Uterus (tissue), 4 donors: ENCODE results near the gene RSPO4. TPM values are rescaled to one million over a fixed set of nuclear protein-coding genes. Genes with fewer than 3 reads are reported as not detected.

Experiments used
- DNase-seq, 2 donors: peaks; one replicate each; pipeline ENCODE4 v3.0.0-alpha.2; 2019 to 2020
- H3K27ac ChIP-seq, 2 donors: fragments of 200-600 bp; sonication (generic); 1 replicate in 1 of 2; 2 replicates in 1 of 2; pipeline ENCODE4 v1.5.1; 2016 to 2018
- H3K27me3 ChIP-seq, 2 donors: fragments of 200-600 bp; sonication (generic); one replicate each; pipeline ENCODE4 v1.5.1; 2018 to 2019; ENCODE audit warnings: control low read depth in 1 of 2
- H3K36me3 ChIP-seq, 2 donors: fragments of 200-600 bp; sonication (generic); one replicate each; pipeline ENCODE4 v1.5.1; 2019; ENCODE audit warnings: control low read depth in 1 of 2
- H3K4me1 ChIP-seq, 2 donors: fragments of 200-600 bp; sonication (generic); one replicate each; pipeline ENCODE4 v1.5.1; 2018 to 2019; ENCODE audit warnings: control low read depth in 1 of 2
- H3K4me3 ChIP-seq, 2 donors: fragments of 200-600 bp; sonication (generic); 1 replicate in 1 of 2; 2 replicates in 1 of 2; pipeline ENCODE4 v1.5.1; 2018 to 2019; ENCODE audit warnings: mild to moderate bottlenecking in 1 of 2
- H3K9me3 ChIP-seq, 2 donors: fragments of 200-600 bp; sonication (generic); one replicate each; pipeline ENCODE4 v1.5.1; 2019; ENCODE audit warnings: control low read depth in 1 of 2
- POLR2A ChIP-seq, 2 donors: fragments of 450-650 bp; IDR thresholded peaks; one replicate each; pipeline ENCODE4 v1.6.1; 2016; ENCODE audit warnings: antibody characterized with exemption in 2 of 2, mild to moderate bottlenecking in 1 of 2, moderate library complexity in 1 of 2
- intact Hi-C: fragments of 100-400 bp; cut with DNase I; formaldehyde crosslinking; loops from one replicate; pipeline ENCODE4 v1.15.1; 2023; ENCODE audit warnings: low total_unique reads
- total RNA-seq, 4 donors: library from RNA; depleted of rRNA in 3 of 4; stranded (reverse); fragments of >200 nt in 3 of 4; gene quantifications; one replicate each; pipeline versions ENCODE4 v1.1.0 to v1.2.4, GENCODE V29; 2014 to 2023
- TF ChIP-seq, protein P1 (sequence below), 4 experiments: fragments of 200-600 bp in 2 of 4; fragments of 450-650 bp in 2 of 4; sonication (generic) in 2 of 4; IDR thresholded peaks; one replicate each; pipeline ENCODE4 v1.5.1; 2016 to 2019; ENCODE audit warnings: antibody characterized with exemption in 4 of 4, mild to moderate bottlenecking in 2 of 4, moderate library complexity in 1 of 4
- donor health status: DM: yes; HTN: yes; CAD: no.

The RSPO4 gene
- total RNA-seq, 4 donors from 2014 or later: 0.67 TPM; not detected in 3

- DNase-seq: no peak
Measured at GRCh38 chr20:910870-911770, 91.0 kb downstream of the RSPO4 start.

GRCh38 chr20:910132-910869 is 91.8 kb downstream of the RSPO4 start:
- TF ChIP-seq, protein P1, sequence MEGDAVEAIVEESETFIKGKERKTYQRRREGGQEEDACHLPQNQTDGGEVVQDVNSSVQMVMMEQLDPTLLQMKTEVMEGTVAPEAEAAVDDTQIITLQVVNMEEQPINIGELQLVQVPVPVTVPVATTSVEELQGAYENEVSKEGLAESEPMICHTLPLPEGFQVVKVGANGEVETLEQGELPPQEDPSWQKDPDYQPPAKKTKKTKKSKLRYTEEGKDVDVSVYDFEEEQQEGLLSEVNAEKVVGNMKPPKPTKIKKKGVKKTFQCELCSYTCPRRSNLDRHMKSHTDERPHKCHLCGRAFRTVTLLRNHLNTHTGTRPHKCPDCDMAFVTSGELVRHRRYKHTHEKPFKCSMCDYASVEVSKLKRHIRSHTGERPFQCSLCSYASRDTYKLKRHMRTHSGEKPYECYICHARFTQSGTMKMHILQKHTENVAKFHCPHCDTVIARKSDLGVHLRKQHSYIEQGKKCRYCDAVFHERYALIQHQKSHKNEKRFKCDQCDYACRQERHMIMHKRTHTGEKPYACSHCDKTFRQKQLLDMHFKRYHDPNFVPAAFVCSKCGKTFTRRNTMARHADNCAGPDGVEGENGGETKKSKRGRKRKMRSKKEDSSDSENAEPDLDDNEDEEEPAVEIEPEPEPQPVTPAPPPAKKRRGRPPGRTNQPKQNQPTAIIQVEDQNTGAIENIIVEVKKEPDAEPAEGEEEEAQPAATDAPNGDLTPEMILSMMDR (IDR thresholded peaks at IDR 0.05): no peak
- no peak for TF ChIP-seq POLR2A (IDR thresholded peaks at IDR 0.05)
- no peaks in the 10 kb centered on the region for H3K36me3 ChIP-seq
- no peaks in the 10 kb centered on the region for H3K9me3 ChIP-seq
- DNase-seq: no peak
- intact Hi-C loops: no loop called here
- no peaks in the 10 kb centered on the region for H3K4me1 ChIP-seq
- no peaks in the 10 kb centered on the region for H3K27me3 ChIP-seq
- peak overlapping the region in 1 of 2 donors; percentile 16 for H3K27ac ChIP-seq
- H3K4me3 ChIP-seq: no peak overlapping the region

More at GRCh38 chr20:910870-911770, 91.0 kb downstream of the RSPO4 start:
- Histone ChIP-seq H3K9me3 (no peaks in the 10 kb centered on the region), H3K27me3 (no peaks in the 10 kb centered on the region), H3K27ac (peak overlapping the region in 1 of 2 donors; percentile 54), H3K4me3 (no peak overlapping the region), H3K36me3 (no peaks in the 10 kb centered on the region), H3K4me1 (no peaks in the 10 kb centered on the region)
- TF ChIP-seq POLR2A (IDR thresholded peaks at IDR 0.05): no peak
- TF ChIP-seq, protein P1 (IDR thresholded peaks at IDR 0.05): no peak
- intact Hi-C loops: no loop called here

GRCh38 chr20:909641-910040 is 92.5 kb downstream of the RSPO4 start:
- no peak for DNase-seq
- intact Hi-C loops: no loop called here
- Histone ChIP-seq H3K4me1 (no peaks in the 10 kb centered on the region), H3K4me3 (no peak overlapping the region), H3K27me3 (no peaks in the 10 kb centered on the region), H3K9me3 (no peaks in the 10 kb centered on the region), H3K27ac (no peak overlapping the region), H3K36me3 (no peaks in the 10 kb centered on the region)
- TF ChIP-seq, protein P1 (IDR thresholded peaks at IDR 0.05): no peak
- no peak for TF ChIP-seq POLR2A (IDR thresholded peaks at IDR 0.05)

Other genes starting within 250 kb of the RSPO4 start
- gene SLC52A3, start 233.8 kb downstream of the RSPO4 start, total RNA-seq: 1 to 10 TPM in 3 of 4 donors, under 1 TPM in 1; 0.83 to 8.7 (median 1.5) TPM
- gene FAM110A, start 168.6 kb downstream of the RSPO4 start, total RNA-seq: 1 to 10 TPM in 3 of 4 donors, under 1 TPM in 1; 0.59 to 6.2 (median 4.0) TPM
- gene ANGPT4, start 86.0 kb downstream of the RSPO4 start, total RNA-seq: 1 to 10 TPM in 3 of 4 donors, under 1 TPM in 1; 0.55 to 8.8 (median 3.8) TPM
- gene PSMF1, start 116.3 kb upstream of the RSPO4 start, total RNA-seq: 10 to 100 TPM; 11.5 to 91.6 (median 54.5) TPM
- gene TMEM74B, start 182.7 kb upstream of the RSPO4 start, total RNA-seq: 1 to 10 TPM in 2 of 4 donors, under 1 TPM in 1, not detected in 1; 0.49 to 2.0 (median 1.9) TPM
- under 1 TPM in 2 of 4 donors, not detected in 2; 0.73 to 0.83 TPM for gene C20orf202, start 201.1 kb upstream of the RSPO4 start, total RNA-seq
- not detected for gene RAD21L1, start 223.7 kb upstream of the RSPO4 start, total RNA-seq